Epithelial cell of esophagus (primary cell): ENCODE measurements around the gene CFD.

ENCODE experiments used
- DNase-seq: peaks from one replicate; pipeline ENCODE4 v3.0.0; 2010; ENCODE audit warnings: low read depth
- H3K4me3 ChIP-seq: 2 replicates; pipeline ENCODE4 v1.5.1; 2011; ENCODE audit warnings: mild to moderate bottlenecking, low read length, control low read depth
- CTCF ChIP-seq: IDR thresholded peaks from 2 replicates; pipeline ENCODE4 v1.5.1; 2011; ENCODE audit warnings: low read depth, mild to moderate bottlenecking, low read length, control low read depth, inconsistent platforms; ENCODE audit not compliant: insufficient read depth; ENCODE audit errors: missing control alignments

The CFD gene

GRCh38 chr19:902446-903226, 43.2 kb downstream of the CFD start:
- no peak for TF ChIP-seq CTCF
- H3K4me3 ChIP-seq = no peak overlapping the region
- no peak for DNase-seq

GRCh38 chr19:903266-903797, 43.9 kb downstream of the CFD start:
- no peak for DNase-seq
- TF ChIP-seq CTCF = no peak
- H3K4me3 ChIP-seq = no peak overlapping the region

GRCh38 chr19:904545-904944, 45.1 kb downstream of the CFD start:
- no peak overlapping the region for H3K4me3 ChIP-seq
- TF ChIP-seq CTCF = no peak

GRCh38 chr19:906480-906879, 47.0 kb downstream of the CFD start:
- no peak overlapping the region for H3K4me3 ChIP-seq
- TF ChIP-seq CTCF = no peak
- DNase-seq = no peak

More at GRCh38 chr19:904545-904944, 45.1 kb downstream of the CFD start:
- no peak for DNase-seq

- no peak for TF ChIP-seq CTCF
- H3K4me3 ChIP-seq = no peak overlapping the region
- no peak for DNase-seq
These were observed 47.9 kb downstream of the CFD start for GRCh38 chr19:907183-907853.

- DNase-seq = no peak
- H3K4me3 ChIP-seq = peak overlapping the region; percentile 10
- TF ChIP-seq CTCF = no peak
These were observed 52.0 kb downstream of the CFD start for GRCh38 chr19:911197-912033.
